Esophagus (tissue), 2 donors: Measurements from ENCODE around the gene MMAA. TPM values are rescaled to one million over a fixed set of nuclear protein-coding genes. Genes with fewer than 3 reads are reported as not detected.
"Not testable (repeated sequence)": the region's sequence is repeated elsewhere in the genome, so short reads cannot be mapped to it uniquely, and the experiment has no call there.

ENCODE experiments used
- H3K27ac ChIP-seq, 2 donors: one replicate each; pipeline ENCODE4 v1.5.1; 2013; ENCODE audit warnings: low read depth in 2 of 2, mild to moderate bottlenecking in 2 of 2, inconsistent platforms in 1 of 2, low read length in 1 of 2, moderate library complexity in 1 of 2
- H3K27me3 ChIP-seq, 2 donors: one replicate each; pipeline ENCODE4 v1.6.1; 2013; ENCODE audit warnings: low read length in 2 of 2, control low read depth in 1 of 2, mild to moderate bottlenecking in 1 of 2; ENCODE audit not compliant: insufficient read depth in 2 of 2, control insufficient read depth in 1 of 2
- H3K36me3 ChIP-seq, 2 donors: one replicate each; pipeline ENCODE4 v1.6.1; 2013; ENCODE audit warnings: low read length in 1 of 2; ENCODE audit not compliant: control insufficient read depth in 2 of 2, insufficient read depth in 2 of 2
- H3K4me1 ChIP-seq, 2 donors: one replicate each; pipeline ENCODE4 v1.6.1; 2013; ENCODE audit warnings: low read length in 1 of 2; ENCODE audit not compliant: control insufficient read depth in 2 of 2, insufficient read depth in 2 of 2
- H3K4me3 ChIP-seq, 2 donors: one replicate each; pipeline ENCODE4 v1.5.1; 2013; ENCODE audit warnings: low read length in 2 of 2, mild to moderate bottlenecking in 2 of 2, low read depth in 1 of 2, moderate library complexity in 1 of 2
- H3K9me3 ChIP-seq, 2 donors: one replicate each; pipeline ENCODE4 v1.6.1; 2013; ENCODE audit warnings: mild to moderate bottlenecking in 2 of 2, low read depth in 1 of 2, low read length in 1 of 2, moderate library complexity in 1 of 2; ENCODE audit not compliant: control insufficient read depth in 2 of 2, insufficient read depth in 1 of 2
- WGBS, 2 donors: extraction: QIAGEN DNeasy Blood & Tissue Kit; methylation state at CpG; one replicate each; pipeline ENCODE4 v1.1.7; 2013; 5-methylcytosine and 5-hydroxymethylcytosine counted together
- polyA plus RNA-seq, 2 donors: library from polyadenylated mRNA; stranded (reverse); fragments of 200-250 nt; gene quantifications; one replicate each; pipeline ENCODE4 v1.2.3, GENCODE V29; 2013
- donor health status: healthy with polysubstance abuse.
- donor health status: Bipolar disorder and iron deficiency.

MMAA gene
- polyA plus RNA-seq, 2 donors = 4.5 to 8.3 TPM

GRCh38 chr4:145635117-145635516 lies 15.9 kb downstream of the MMAA start:
- Histone ChIP-seq H3K36me3 (no peaks in the 10 kb centered on the region), H3K9me3 (no peaks in the 10 kb centered on the region), H3K4me1 (no peaks in the 10 kb centered on the region), H3K27ac (no peak overlapping the region), H3K4me3 (no peak overlapping the region), H3K27me3 (no peaks in the 10 kb centered on the region)
- WGBS, 2 donors = 81 to 94% methylated on average over 1 of the region's 1 CpG

- Histone ChIP-seq H3K9me3 (no peaks in the 10 kb centered on the region), H3K4me3 (no peak overlapping the region), H3K27me3 (no peaks in the 10 kb centered on the region), H3K27ac (no peak overlapping the region), H3K4me1 (no peaks in the 10 kb centered on the region), H3K36me3 (no peaks in the 10 kb centered on the region)
Observed at GRCh38 chr4:145635630-145636029, 16.4 kb downstream of the MMAA start.

DNA sequence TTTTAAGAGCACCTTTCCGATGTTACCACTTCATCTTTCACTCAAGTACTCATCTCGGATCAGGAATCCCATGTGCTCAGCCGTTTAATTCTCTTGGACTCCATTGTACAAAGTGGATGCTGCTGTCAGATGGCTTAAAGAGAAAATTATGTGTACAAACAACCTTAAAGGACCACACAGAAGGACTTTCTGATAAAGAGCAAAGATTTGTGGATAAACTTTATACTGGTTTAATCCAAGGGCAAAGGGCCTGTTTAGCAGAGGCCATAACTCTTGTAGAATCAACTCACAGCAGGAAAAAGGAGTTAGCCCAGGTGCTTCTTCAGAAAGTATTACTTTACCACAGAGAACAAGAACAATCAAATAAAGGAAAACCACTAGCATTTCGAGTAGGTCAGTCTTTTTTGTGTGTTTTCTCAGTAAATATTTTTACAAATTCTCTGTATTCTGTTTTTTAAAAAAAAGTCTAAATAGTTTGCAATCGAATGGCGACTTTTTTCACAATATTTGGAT lies 20.1 kb downstream of the MMAA start:
- 88% methylated on average over 6 of the region's 6 CpGs for WGBS, 2 donors
- peaks cover 0 to 3% of the 10 kb centered on the region in 2 donors for H3K36me3 ChIP-seq
- H3K27me3 ChIP-seq = no peaks in the 10 kb centered on the region
- H3K27ac ChIP-seq = no peak overlapping the region
- H3K4me3 ChIP-seq = no peak overlapping the region
- no peaks in the 10 kb centered on the region for H3K4me1 ChIP-seq
- H3K9me3 ChIP-seq = no peaks in the 10 kb centered on the region

DNA sequence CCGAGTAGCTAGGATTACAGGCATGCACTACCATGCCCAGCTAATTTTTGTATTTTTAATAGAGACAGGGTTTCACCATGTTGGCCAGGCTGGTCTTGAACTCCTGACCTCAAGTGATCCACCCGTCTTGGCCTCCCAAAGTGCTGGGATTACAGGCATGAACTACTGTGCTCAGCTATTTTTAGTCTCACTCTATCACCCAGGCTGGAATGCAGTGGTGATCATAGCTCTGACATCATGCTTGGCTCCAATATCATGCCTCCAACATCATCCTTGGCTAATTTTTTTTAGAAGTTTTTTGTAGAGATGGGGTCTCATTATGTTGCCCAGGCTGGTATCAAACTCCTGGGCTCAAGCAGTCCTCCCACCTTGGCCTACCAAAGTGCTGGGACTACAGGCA lies 21.1 kb downstream of the MMAA start:
- not testable (repeated sequence) for H3K36me3 ChIP-seq, H3K4me1 ChIP-seq, H3K27ac ChIP-seq, H3K9me3 ChIP-seq, H3K27me3 ChIP-seq, H3K4me3 ChIP-seq
- WGBS, 2 donors = 77 to 78% methylated on average over 2 of the region's 2 CpGs

DNA sequence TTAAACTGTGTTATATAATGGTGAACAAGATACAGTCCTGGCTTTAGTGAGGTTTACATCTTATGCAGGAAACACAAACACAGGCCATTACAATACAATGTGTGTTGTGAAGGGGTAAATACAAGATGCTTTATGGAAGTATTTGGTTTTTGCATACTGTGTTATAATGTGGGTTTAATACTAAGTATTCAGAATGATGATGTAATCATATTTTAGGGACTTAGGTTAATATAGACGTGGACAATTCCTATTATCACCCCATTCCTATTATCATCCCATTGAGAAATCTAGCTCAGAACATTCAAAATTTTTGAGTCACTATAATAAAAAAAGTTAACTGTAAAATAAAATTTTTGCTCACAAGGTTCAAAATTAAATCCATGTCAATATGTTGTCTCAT lies 24.1 kb downstream of the MMAA start:
- peaks cover 0 to 3% of the 10 kb centered on the region in 2 donors for H3K36me3 ChIP-seq
- WGBS, 2 donors = 89 to 96% methylated on average over 1 of the region's 1 CpG

DNA sequence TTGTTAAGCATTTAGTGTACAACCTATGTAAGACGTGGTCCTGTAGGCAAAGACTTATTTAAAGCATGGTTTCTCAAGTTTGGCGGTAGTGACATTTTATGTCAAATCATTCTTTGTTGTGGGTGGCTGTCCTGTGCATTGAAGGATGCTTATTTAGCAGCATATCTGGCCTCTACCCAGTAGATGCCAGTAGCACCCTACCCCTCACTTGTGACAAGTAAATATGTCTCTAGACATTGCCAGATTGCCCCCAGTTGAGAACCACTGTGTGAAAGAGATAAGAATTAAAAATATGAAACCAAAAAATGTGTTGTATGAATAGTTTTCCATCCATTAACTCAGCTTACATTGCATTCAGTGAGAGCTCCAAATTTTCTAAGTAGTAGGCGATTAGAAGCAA lies 25.5 kb downstream of the MMAA start:
- Histone ChIP-seq H3K4me1 (no peaks in the 10 kb centered on the region), H3K27ac (no peak overlapping the region), H3K36me3 (peaks cover 0 to 3% of the 10 kb centered on the region in 2 donors), H3K27me3 (no peaks in the 10 kb centered on the region), H3K9me3 (no peaks in the 10 kb centered on the region), H3K4me3 (no peak overlapping the region)
- WGBS, 2 donors = 94% methylated on average over 3 of the region's 3 CpGs

More for the DNA sequence above, 24.1 kb downstream of the MMAA start:
- Histone ChIP-seq H3K27ac (no peak overlapping the region), H3K27me3 (no peaks in the 10 kb centered on the region), H3K4me1 (no peaks in the 10 kb centered on the region), H3K9me3 (no peaks in the 10 kb centered on the region), H3K4me3 (no peak overlapping the region)

DNA sequence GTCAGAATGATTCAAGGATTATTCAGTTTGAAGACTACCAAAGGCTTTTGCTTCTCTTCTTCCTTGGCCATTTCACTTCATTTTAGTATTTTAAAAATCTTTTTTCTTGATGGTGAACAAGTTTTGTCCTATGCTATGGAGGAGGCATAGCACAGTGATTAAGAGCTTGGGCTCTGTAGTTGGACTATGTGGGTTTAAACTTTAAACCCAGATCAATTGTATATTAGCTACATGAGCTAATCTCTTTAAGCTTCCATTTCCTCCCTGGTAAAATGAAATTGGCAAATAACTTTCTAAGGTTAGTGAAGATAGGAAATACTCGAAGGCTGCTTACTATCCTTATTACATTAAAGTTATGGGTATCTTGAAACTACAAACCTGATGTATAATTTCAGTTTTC lies 37.0 kb downstream of the MMAA start:
- WGBS, 2 donors = 56 to 69% methylated on average over 1 of the region's 1 CpG
- Histone ChIP-seq H3K36me3 (no peaks in the 10 kb centered on the region), H3K4me1 (no peaks in the 10 kb centered on the region)

GRCh38 chr4:145660064-145660463 lies 40.9 kb downstream of the MMAA start:
- H3K36me3 ChIP-seq = no peaks in the 10 kb centered on the region
- H3K4me1 ChIP-seq = no peaks in the 10 kb centered on the region
- WGBS, 2 donors = 95 to 99% methylated on average over 3 of the region's 3 CpGs
- H3K27me3 ChIP-seq = no peaks in the 10 kb centered on the region
- H3K27ac ChIP-seq = no peak overlapping the region
- no peak overlapping the region for H3K4me3 ChIP-seq
- H3K9me3 ChIP-seq = no peaks in the 10 kb centered on the region

More for the DNA sequence above, 37.0 kb downstream of the MMAA start:
- Histone ChIP-seq H3K27me3 (no peaks in the 10 kb centered on the region), H3K9me3 (no peaks in the 10 kb centered on the region), H3K27ac (no peak overlapping the region), H3K4me3 (no peak overlapping the region)

DNA sequence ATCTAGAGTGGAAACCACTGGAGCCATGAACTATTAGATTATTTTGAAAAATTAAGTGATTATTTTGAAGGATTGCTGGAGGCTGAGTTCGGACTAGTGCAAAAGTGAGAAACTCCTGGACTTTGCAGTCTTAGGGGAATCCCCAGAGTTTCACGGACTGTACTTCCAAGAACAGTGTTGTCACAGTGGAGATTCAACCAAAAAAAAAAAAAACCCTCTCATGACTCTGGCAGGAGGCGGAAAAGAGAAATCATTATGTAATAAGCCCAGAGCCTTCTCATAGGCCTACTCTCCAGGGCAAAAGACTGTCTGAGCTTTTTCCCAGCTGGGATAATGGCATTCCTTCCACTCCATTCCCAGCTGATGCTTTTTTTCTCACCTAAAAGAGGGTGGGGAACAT lies 44.0 kb downstream of the MMAA start:
- WGBS, 2 donors = 73 to 80% methylated on average over 3 of the region's 3 CpGs
- H3K4me1 ChIP-seq = no peaks in the 10 kb centered on the region

DNA sequence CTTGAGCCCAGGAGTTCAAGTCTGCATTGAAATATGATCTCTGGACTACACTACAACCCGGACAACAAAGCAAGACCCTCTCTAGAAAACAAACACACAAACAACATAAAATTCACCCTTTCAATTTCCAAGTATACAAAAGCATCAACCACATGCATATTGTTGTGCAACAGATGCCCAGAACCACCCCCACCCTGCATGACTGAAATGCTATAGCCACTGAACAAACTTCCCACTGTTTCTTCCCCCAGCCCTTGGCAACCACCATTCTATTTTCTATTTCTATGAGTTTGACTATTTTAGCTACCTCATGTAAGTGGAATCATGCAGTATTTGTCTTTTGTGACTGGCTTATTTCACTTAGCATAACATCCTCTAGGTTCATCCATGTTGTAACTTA lies 46.6 kb downstream of the MMAA start:
- no peak overlapping the region for H3K4me3 ChIP-seq
- no peaks in the 10 kb centered on the region for H3K9me3 ChIP-seq
- H3K27me3 ChIP-seq = no peaks in the 10 kb centered on the region
- 80 to 100% methylated on average over 1 of the region's 1 CpG for WGBS, 2 donors
- no peaks in the 10 kb centered on the region for H3K4me1 ChIP-seq
- H3K36me3 ChIP-seq = no peaks in the 10 kb centered on the region
- H3K27ac ChIP-seq = no peak overlapping the region

More for the DNA sequence above, 44.0 kb downstream of the MMAA start:
- Histone ChIP-seq H3K9me3 (no peaks in the 10 kb centered on the region), H3K27ac (no peak overlapping the region), H3K4me3 (no peak overlapping the region), H3K27me3 (no peaks in the 10 kb centered on the region), H3K36me3 (no peaks in the 10 kb centered on the region)
